ENCODE results near the gene SNX21.

GRCh38 chr20:45832619-45833018 is 980 bp upstream of the SNX21 start:
- TF ChIP-seq, protein P1, sequence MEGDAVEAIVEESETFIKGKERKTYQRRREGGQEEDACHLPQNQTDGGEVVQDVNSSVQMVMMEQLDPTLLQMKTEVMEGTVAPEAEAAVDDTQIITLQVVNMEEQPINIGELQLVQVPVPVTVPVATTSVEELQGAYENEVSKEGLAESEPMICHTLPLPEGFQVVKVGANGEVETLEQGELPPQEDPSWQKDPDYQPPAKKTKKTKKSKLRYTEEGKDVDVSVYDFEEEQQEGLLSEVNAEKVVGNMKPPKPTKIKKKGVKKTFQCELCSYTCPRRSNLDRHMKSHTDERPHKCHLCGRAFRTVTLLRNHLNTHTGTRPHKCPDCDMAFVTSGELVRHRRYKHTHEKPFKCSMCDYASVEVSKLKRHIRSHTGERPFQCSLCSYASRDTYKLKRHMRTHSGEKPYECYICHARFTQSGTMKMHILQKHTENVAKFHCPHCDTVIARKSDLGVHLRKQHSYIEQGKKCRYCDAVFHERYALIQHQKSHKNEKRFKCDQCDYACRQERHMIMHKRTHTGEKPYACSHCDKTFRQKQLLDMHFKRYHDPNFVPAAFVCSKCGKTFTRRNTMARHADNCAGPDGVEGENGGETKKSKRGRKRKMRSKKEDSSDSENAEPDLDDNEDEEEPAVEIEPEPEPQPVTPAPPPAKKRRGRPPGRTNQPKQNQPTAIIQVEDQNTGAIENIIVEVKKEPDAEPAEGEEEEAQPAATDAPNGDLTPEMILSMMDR (IDR thresholded peaks at IDR 0.05; ENCODE audit: low read depth, low read length): no peak
- TF ChIP-seq POLR2A (IDR thresholded peaks at IDR 0.05; ENCODE audit: extremely low read depth, insufficient read length) (no peak), MYC (IDR thresholded peaks at IDR 0.05; ENCODE audit: low read depth, low read length) (no peak)
- TF ChIP-seq, protein P2, sequence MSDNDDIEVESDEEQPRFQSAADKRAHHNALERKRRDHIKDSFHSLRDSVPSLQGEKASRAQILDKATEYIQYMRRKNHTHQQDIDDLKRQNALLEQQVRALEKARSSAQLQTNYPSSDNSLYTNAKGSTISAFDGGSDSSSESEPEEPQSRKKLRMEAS (IDR thresholded peaks at IDR 0.05; ENCODE audit: low read depth, low read length): no peak

Measured in NB4 (cell line).